Measurements from ENCODE around the gene NFX1. TPM values are rescaled to one million over a fixed set of nuclear protein-coding genes. Genes with fewer than 3 reads are reported as not detected.
"Not testable (repeated sequence)": the region's sequence is repeated elsewhere in the genome, so short reads cannot be mapped to it uniquely, and the experiment has no call there.

The NFX1 gene
- total RNA-seq, 4 donors from 2014 or later, result 44.7 to 65.3 (median 49.8) TPM

GRCh38 chr9:33355933-33356332 is 65.6 kb downstream of the NFX1 start:
- TF ChIP-seq POLR2A (IDR thresholded peaks at IDR 0.05), result no peak
- TF ChIP-seq CTCF (IDR thresholded peaks at IDR 0.05), result no peak
- Histone ChIP-seq H3K9me3 (no peaks in the 10 kb centered on the region), H3K27ac (no peak overlapping the region), H3K36me3 (no peaks in the 10 kb centered on the region), H3K4me3 (replicated peaks in 1 of 3) (no peak overlapping the region), H3K27me3 (no peaks in the 10 kb centered on the region), H3K4me1 (peaks cover 5 to 11% of the 10 kb centered on the region in 2 donors)
- no peak for DNase-seq
- intact Hi-C loops (cut with DNase I), result no loop called here
- WGBS, 2 donors, result 96 to 100% methylated on average over 1 of the region's 1 CpG

GRCh38 chr9:33358641-33359040 is 68.3 kb downstream of the NFX1 start:
- 97% methylated on average over 3 of the region's 3 CpGs for WGBS, 2 donors

GRCh38 chr9:33364127-33364526 is 73.8 kb downstream of the NFX1 start:
- no peak for DNase-seq
- H3K27me3 ChIP-seq, result no peaks in the 10 kb centered on the region
- intact Hi-C loops (cut with DNase I), result no loop called here
- no peak for TF ChIP-seq POLR2A (IDR thresholded peaks at IDR 0.05)
- TF ChIP-seq CTCF (IDR thresholded peaks at IDR 0.05), result no peak
- H3K27ac ChIP-seq, result no peak overlapping the region
- H3K4me3 ChIP-seq (replicated peaks in 1 of 3), result no peak overlapping the region
- H3K36me3 ChIP-seq, result peaks cover 41 to 43% of the 10 kb centered on the region in 2 donors
- no peaks in the 10 kb centered on the region for H3K4me1 ChIP-seq
- no peaks in the 10 kb centered on the region for H3K9me3 ChIP-seq
- 95 to 98% methylated on average over 2 of the region's 2 CpGs for WGBS, 2 donors

More at GRCh38 chr9:33358641-33359040, 68.3 kb downstream of the NFX1 start:
- H3K4me3 ChIP-seq (replicated peaks in 1 of 3); DNase-seq; H3K27ac ChIP-seq; H3K27me3 ChIP-seq; H3K4me1 ChIP-seq; H3K9me3 ChIP-seq; H3K36me3 ChIP-seq; intact Hi-C loops (cut with DNase I): not testable (repeated sequence)

- DNase-seq; H3K4me3 ChIP-seq (replicated peaks in 1 of 3); H3K9me3 ChIP-seq; H3K4me1 ChIP-seq; H3K27ac ChIP-seq; H3K27me3 ChIP-seq; intact Hi-C loops (cut with DNase I): not testable (repeated sequence)
- WGBS, 2 donors, result 91 to 96% methylated on average over 4 of the region's 4 CpGs
- H3K36me3 ChIP-seq, result peaks cover 41 to 45% of the 10 kb centered on the region in 2 donors
Measured at GRCh38 chr9:33364814-33365213, 74.5 kb downstream of the NFX1 start.

- no peak overlapping the region for H3K27ac ChIP-seq
- H3K4me3 ChIP-seq (replicated peaks in 1 of 3), result no peak overlapping the region
- H3K4me1 ChIP-seq, result no peaks in the 10 kb centered on the region
- WGBS, 2 donors, result 93 to 95% methylated on average over 2 of the region's 2 CpGs
- peaks cover 59 to 64% of the 10 kb centered on the region in 2 donors for H3K36me3 ChIP-seq
- no peaks in the 10 kb centered on the region for H3K9me3 ChIP-seq
- intact Hi-C loops (cut with DNase I), result no loop called here
- no peaks in the 10 kb centered on the region for H3K27me3 ChIP-seq
- DNase-seq, result no peak
- TF ChIP-seq POLR2A (IDR thresholded peaks at IDR 0.05), result no peak
- no peak for TF ChIP-seq CTCF (IDR thresholded peaks at IDR 0.05)
Measured at GRCh38 chr9:33366979-33367480, 76.7 kb downstream of the NFX1 start.

GRCh38 chr9:33372900-33373299 is 82.6 kb downstream of the NFX1 start:
- DNase-seq, result peak; percentile 59 to 67
- intact Hi-C loops (cut with DNase I), result loop anchor here (5.0 kb wide), 1 partner anchor 94 kb away; no protein-coding TSS in a partner anchor
- TF ChIP-seq CTCF (IDR thresholded peaks at IDR 0.05) (no peak), POLR2A (IDR thresholded peaks at IDR 0.05) (no peak)
- Histone ChIP-seq H3K4me3 (replicated peaks in 1 of 3) (no peak overlapping the region), H3K36me3 (peaks cover 23 to 28% of the 10 kb centered on the region in 2 donors), H3K9me3 (no peaks in the 10 kb centered on the region), H3K27me3 (no peaks in the 10 kb centered on the region), H3K27ac (peak overlapping the region in 1 of 3 donors; percentile 27), H3K4me1 (peaks cover 9% of the 10 kb centered on the region in 2 donors)
- 53 to 63% methylated on average over 4 of the region's 4 CpGs for WGBS, 2 donors

All from thyroid gland (tissue), 4 donors.